ENCODE results near the gene PPL. TPM values are rescaled to one million over a fixed set of nuclear protein-coding genes. Genes with fewer than 3 reads are reported as not detected.

The PPL gene
- total and polyA plus RNA-seq, 2 of the 13 experiments (the other 11 are each of a cell fraction or from before 2014, with no cell fraction given) = 5.7 to 6.6 TPM

DNA sequence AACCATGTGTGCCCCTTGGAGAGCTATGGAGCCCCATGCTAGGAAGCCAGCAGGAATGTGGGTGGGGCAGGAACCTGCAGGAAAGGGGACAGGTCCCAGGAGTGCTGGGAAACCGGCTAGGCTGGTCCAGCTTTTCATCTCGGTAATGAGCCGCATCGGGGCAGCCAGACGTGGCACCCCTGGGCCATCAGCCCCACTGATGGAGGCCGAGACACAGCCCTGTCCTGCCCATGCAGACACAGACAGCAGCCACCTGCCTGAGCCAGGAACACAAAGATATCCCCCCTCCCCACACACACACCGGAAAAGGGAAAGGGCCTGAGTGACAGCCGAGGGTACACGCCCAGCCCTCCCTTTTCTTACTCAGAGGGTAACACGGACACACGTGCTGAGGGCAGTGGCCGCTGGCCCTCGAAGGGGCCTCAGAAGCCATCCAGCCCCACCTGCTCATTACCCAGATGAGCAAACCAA lies 18.1 kb downstream of the PPL start:
- no peaks in the 10 kb centered on the region for H4K20me1 ChIP-seq (ENCODE audit: insufficient read depth, low read length)
- H3K4me3 ChIP-seq (replicated peaks in 1 of 3; ENCODE audit: insufficient read depth in 1 of 3, low read depth in 2 of 3, low read length in 3 of 3) = no peak overlapping the region
- peaks cover 29% of the 10 kb centered on the region for H3K4me1 ChIP-seq (ENCODE audit: insufficient read depth, low read length)
- intact Hi-C loops (cut with micrococcal nuclease; ENCODE audit: unreplicated experiment) (no loop called here), in situ Hi-C loops (cut with HindIII; ENCODE audit: extremely low pct_ligation_motif_present, low pct_unique_long_range_greater_than_20kb) (no loop called here)
- no peaks in the 10 kb centered on the region for H3K9me3 ChIP-seq (ENCODE audit: low read length)
- H3K9ac ChIP-seq (ENCODE audit: insufficient read depth, low read depth, low read length) = no peak overlapping the region
- no TSS peak for BruUV-seq (replicated peaks)
- WGBS (ENCODE audit: low lambda C conversion rate) = 66% methylated on average over 9 of the region's 13 CpGs
- H2AFZ ChIP-seq (ENCODE audit: low read length) = no peak overlapping the region
- TF ChIP-seq ZNF773 (CRISPR knock-in tag; IDR thresholded peaks at IDR 0.05; ENCODE audit: borderline replicate concordance) (no peak), ZNF768 (CRISPR knock-in tag; IDR thresholded peaks at IDR 0.05) (peak; percentile 16; the same call in 1 of the 2 replicates), HOXA5 (CRISPR knock-in tag; IDR thresholded peaks at IDR 0.05) (no peak), ESRRA (CRISPR knock-in tag; IDR thresholded peaks at IDR 0.05; ENCODE audit: low read depth) (no peak), GABPB1 (CRISPR knock-in tag; IDR thresholded peaks at IDR 0.05) (no peak), ZNF839 (CRISPR knock-in tag; IDR thresholded peaks at IDR 0.05; ENCODE audit: borderline replicate concordance) (no peak), KDM5B (CRISPR knock-in tag; IDR thresholded peaks at IDR 0.05; ENCODE audit: borderline replicate concordance) (no peak), CCAR2 (optimal IDR thresholded peaks at IDR 0.05; ENCODE audit: low read depth, low read length) (no peak), MBNL3 (CRISPR knock-in tag; conservative IDR thresholded peaks at IDR 0.05) (no peak), SSRP1 (CRISPR knock-in tag; IDR thresholded peaks at IDR 0.05) (no peak), NBN (conservative IDR thresholded peaks at IDR 0.05) (no peak), ZBTB8A (CRISPR knock-in tag; IDR thresholded peaks at IDR 0.05; ENCODE audit: borderline replicate concordance, low read depth) (no peak)
- TF ChIP-seq, protein P1, sequence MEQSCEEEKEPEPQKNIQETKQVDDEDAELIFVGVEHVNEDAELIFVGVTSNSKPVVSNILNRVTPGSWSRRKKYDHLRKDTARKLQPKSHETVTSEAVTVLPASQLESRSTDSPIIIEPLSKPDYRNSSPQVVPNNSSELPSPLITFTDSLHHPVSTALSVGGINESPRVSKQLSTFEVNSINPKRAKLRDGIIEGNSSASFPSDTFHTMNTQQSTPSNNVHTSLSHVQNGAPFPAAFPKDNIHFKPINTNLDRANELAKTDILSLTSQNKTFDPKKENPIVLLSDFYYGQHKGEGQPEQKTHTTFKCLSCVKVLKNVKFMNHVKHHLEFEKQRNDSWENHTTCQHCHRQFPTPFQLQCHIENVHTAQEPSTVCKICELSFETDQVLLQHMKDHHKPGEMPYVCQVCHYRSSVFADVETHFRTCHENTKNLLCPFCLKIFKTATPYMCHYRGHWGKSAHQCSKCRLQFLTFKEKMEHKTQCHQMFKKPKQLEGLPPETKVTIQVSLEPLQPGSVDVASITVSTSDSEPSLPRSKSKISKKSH (CRISPR knock-in tag; IDR thresholded peaks at IDR 0.05; ENCODE audit: borderline replicate concordance) = 0 out of 2 replicates have a peak, but pooled peaks have one; percentile 33
- TF ChIP-seq, protein P2, sequence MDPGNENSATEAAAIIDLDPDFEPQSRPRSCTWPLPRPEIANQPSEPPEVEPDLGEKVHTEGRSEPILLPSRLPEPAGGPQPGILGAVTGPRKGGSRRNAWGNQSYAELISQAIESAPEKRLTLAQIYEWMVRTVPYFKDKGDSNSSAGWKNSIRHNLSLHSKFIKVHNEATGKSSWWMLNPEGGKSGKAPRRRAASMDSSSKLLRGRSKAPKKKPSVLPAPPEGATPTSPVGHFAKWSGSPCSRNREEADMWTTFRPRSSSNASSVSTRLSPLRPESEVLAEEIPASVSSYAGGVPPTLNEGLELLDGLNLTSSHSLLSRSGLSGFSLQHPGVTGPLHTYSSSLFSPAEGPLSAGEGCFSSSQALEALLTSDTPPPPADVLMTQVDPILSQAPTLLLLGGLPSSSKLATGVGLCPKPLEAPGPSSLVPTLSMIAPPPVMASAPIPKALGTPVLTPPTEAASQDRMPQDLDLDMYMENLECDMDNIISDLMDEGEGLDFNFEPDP (CRISPR knock-in tag; conservative IDR thresholded peaks at IDR 0.05) = no peak
- TF ChIP-seq, protein P3, sequence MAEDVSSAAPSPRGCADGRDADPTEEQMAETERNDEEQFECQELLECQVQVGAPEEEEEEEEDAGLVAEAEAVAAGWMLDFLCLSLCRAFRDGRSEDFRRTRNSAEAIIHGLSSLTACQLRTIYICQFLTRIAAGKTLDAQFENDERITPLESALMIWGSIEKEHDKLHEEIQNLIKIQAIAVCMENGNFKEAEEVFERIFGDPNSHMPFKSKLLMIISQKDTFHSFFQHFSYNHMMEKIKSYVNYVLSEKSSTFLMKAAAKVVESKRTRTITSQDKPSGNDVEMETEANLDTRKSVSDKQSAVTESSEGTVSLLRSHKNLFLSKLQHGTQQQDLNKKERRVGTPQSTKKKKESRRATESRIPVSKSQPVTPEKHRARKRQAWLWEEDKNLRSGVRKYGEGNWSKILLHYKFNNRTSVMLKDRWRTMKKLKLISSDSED (CRISPR knock-in tag; IDR thresholded peaks at IDR 0.05) = no peak
- no peak for DNase-seq (ENCODE audit: low spot score)
- no peak overlapping the region for H3K27ac ChIP-seq (ENCODE audit: extremely low read length, insufficient read depth, low read length)
- H3K79me2 ChIP-seq (ENCODE audit: insufficient read depth, low read length) = no peaks in the 10 kb centered on the region
- ChIA-PET POLR2A (no interaction called here), CTCF (ENCODE audit: low intra/inter-chr PET ratio, low total read pairs) (no interaction called here)
- no peaks in the 10 kb centered on the region for H3K27me3 ChIP-seq (ENCODE audit: control insufficient read depth in 1 of 2, insufficient read depth in 2 of 2, low read length in 2 of 2)
- no peak overlapping the region for H3K4me2 ChIP-seq (ENCODE audit: low read depth, low read length)
- no peak for FAIRE-seq
- H3K36me3 ChIP-seq (replicated peaks in 1 of 2; ENCODE audit: control insufficient read depth in 1 of 2, insufficient read depth in 2 of 2, low read length in 2 of 2) = no peaks in the 10 kb centered on the region
- no peak for ATAC-seq

Measured in HepG2 (cell line).